GM12878 (cell line): ENCODE measurements around the gene GVQW3. TPM values are rescaled to one million over a fixed set of nuclear protein-coding genes. Genes with fewer than 3 reads are reported as not detected.

Experiments
- ATAC-seq: fragments of 200-7000 bp; cut with Tn5 transposase; 3 replicates; pipeline ENCODE4 v1.9.1; 2020; ENCODE audit warnings: mild to moderate bottlenecking, moderate library complexity
- BruUV-seq: library from RNA; stranded (reverse); fragments of 400-500 nt; replicated peaks from 2 replicates; lab custom pipeline; 2021; lab: Mats Ljungman, UMichigan
- CTCF ChIA-PET: fragments of 300-600 bp; sonication (Branson Sonifier 250); formaldehyde crosslinking; extraction: SDS; loops from one replicate; lab custom pipeline; 2021; ENCODE audit warnings: inconsistent platforms; lab: Yijun Ruan, JAX
- POLR2A ChIA-PET: fragments of 350-600 bp; formaldehyde crosslinking; extraction: SDS; loops from one replicate; lab custom pipeline; 2021; ENCODE audit warnings: inconsistent platforms; lab: Charles Lee
- RAD21 ChIA-PET: fragments of 300-600 bp; sonication (Branson Sonifier 250); formaldehyde crosslinking; loops from one replicate; lab custom pipeline; 2023; ENCODE audit warnings: antibody characterized with exemption; ENCODE audit not compliant: unreplicated experiment; lab: Charles Lee
- SMC1A ChIA-PET: fragments of 300-600 bp; sonication (Branson Sonifier 250); formaldehyde crosslinking; loops from one replicate; lab custom pipeline; 2023; ENCODE audit not compliant: unreplicated experiment, uncharacterized antibody; lab: Charles Lee
- DNase-seq: peaks from one replicate; pipeline ENCODE4 v3.0.0-alpha.2; 2011; ENCODE audit warnings: low read depth, low spot score
- FAIRE-seq: peaks from 3 replicates; lab custom pipeline; 2011; peaks lifted over from hg19 to GRCh38; lab: Jason Lieb, UNC
- H2AFZ ChIP-seq: 2 replicates; pipeline ENCODE4 v1.6.0; 2011; ENCODE audit warnings: low read depth, low read length, control low read depth; ENCODE audit not compliant: control insufficient read depth
- H3K27ac ChIP-seq: 2 replicates; pipeline ENCODE4 v1.5.1; 2011; ENCODE audit warnings: control low read depth; ENCODE audit not compliant: control insufficient read depth, insufficient read depth
- H3K27me3 ChIP-seq, 2 experiments: replicated peaks in 1 of 2; 2 replicates each; pipeline versions ENCODE4 v1.6.0 to v1.6.1; 2011; ENCODE audit warnings: low read length in 1 of 2; ENCODE audit not compliant: control insufficient read depth in 2 of 2, insufficient read depth in 2 of 2
- H3K36me3 ChIP-seq, 2 experiments: 2 replicates each; pipeline ENCODE4 v1.5.1; 2011; ENCODE audit warnings: low read length in 1 of 2; ENCODE audit not compliant: control insufficient read depth in 2 of 2, insufficient read depth in 2 of 2
- H3K4me1 ChIP-seq: 2 replicates; pipeline ENCODE4 v1.6.1; 2011; ENCODE audit warnings: mild to moderate bottlenecking, low read length, moderate library complexity, mixed read lengths; ENCODE audit not compliant: control insufficient read depth, insufficient read depth
- H3K4me2 ChIP-seq: 2 replicates; pipeline ENCODE4 v1.6.0; 2011; ENCODE audit warnings: control low read depth; ENCODE audit not compliant: control insufficient read depth, insufficient read depth
- H3K4me3 ChIP-seq: fragments of 200-600 bp; sonication (generic); 2 replicates; pipeline ENCODE4 v1.5.1; 2016
- H3K79me2 ChIP-seq: 2 replicates; pipeline ENCODE4 v1.6.0; 2011; ENCODE audit warnings: low read length; ENCODE audit not compliant: control insufficient read depth, insufficient read depth
- H3K9ac ChIP-seq: 2 replicates; pipeline ENCODE4 v1.8.0; 2011; ENCODE audit warnings: low read length, control low read depth, mixed read lengths; ENCODE audit not compliant: control insufficient read depth, insufficient read depth
- H3K9me3 ChIP-seq: replicated peaks from 3 replicates; pipeline ENCODE4 v1.5.1; 2011; ENCODE audit warnings: mild to moderate bottlenecking, low read length; ENCODE audit not compliant: control insufficient read depth, insufficient read depth
- H4K20me1 ChIP-seq: 2 replicates; pipeline ENCODE4 v1.6.0; 2011; ENCODE audit not compliant: control insufficient read depth, insufficient read depth
- ATF3 ChIP-seq: IDR thresholded peaks from 2 replicates; pipeline ENCODE4 v1.6.1; 2011; ENCODE audit warnings: low read depth, mild to moderate bottlenecking, low read length, moderate library complexity, borderline replicate concordance; ENCODE audit errors: extremely low read depth
- BHLHE40 ChIP-seq, 2 experiments: fragments of 450-650 bp in 1 of 2; IDR thresholded peaks; 2 replicates each; pipeline ENCODE4 v1.6.1; 2011 to 2017; ENCODE audit warnings: low read depth in 2 of 2, borderline replicate concordance in 1 of 2, improper control_type of control experiment in 1 of 2, low read length in 1 of 2, mild to moderate bottlenecking in 1 of 2
- CBX5 ChIP-seq: sonication (generic); IDR thresholded peaks from 2 replicates; pipeline ENCODE4 v1.6.1; 2016; ENCODE audit warnings: low read depth, moderate library complexity, mild to moderate bottlenecking, inconsistent platforms
- ELK1 ChIP-seq: IDR thresholded peaks from 2 replicates; pipeline ENCODE4 v1.6.1; 2012; ENCODE audit warnings: low read depth, low read length, improper control_type of control experiment
- EZH2 ChIP-seq: IDR thresholded peaks from 2 replicates; pipeline ENCODE4 v1.6.1; 2012; ENCODE audit warnings: low read depth, mild to moderate bottlenecking, control low read depth, inconsistent platforms, low read length, borderline replicate concordance; ENCODE audit not compliant: control insufficient read depth
- HSF1 ChIP-seq: fragments of 150-350 bp; IDR thresholded peaks from 2 replicates; pipeline ENCODE4 v1.6.1; 2014; ENCODE audit warnings: mild to moderate bottlenecking, low read depth, low read length
- IRF4 ChIP-seq: IDR thresholded peaks from 2 replicates; pipeline ENCODE4 v1.6.1; 2011; ENCODE audit warnings: low read depth, low read length
- IRF5 ChIP-seq: fragments of 450-650 bp; IDR thresholded peaks from 2 replicates; pipeline ENCODE4 v1.6.1; 2017; ENCODE audit warnings: borderline replicate concordance
- KDM1A ChIP-seq: fragments of 200-600 bp; sonication (generic); IDR thresholded peaks from 2 replicates; pipeline ENCODE4 v1.6.1; 2016; ENCODE audit warnings: borderline replicate concordance
- LARP7 ChIP-seq: fragments of 450-650 bp; IDR thresholded peaks from 2 replicates; pipeline ENCODE4 v1.6.1; 2017; ENCODE audit warnings: mild to moderate bottlenecking
- NBN ChIP-seq: fragments of 450-650 bp; IDR thresholded peaks from 2 replicates; pipeline ENCODE4 v1.6.1; 2016
- NFYA ChIP-seq: IDR thresholded peaks from 2 replicates; pipeline ENCODE4 v1.6.1; 2011; ENCODE audit warnings: low read depth, mild to moderate bottlenecking, low read length, improper control_type of control experiment, borderline replicate concordance
- NR2F1 ChIP-seq: fragments of 450-650 bp; conservative IDR thresholded peaks from 2 replicates; pipeline ENCODE4 v1.6.1; 2017; ENCODE audit warnings: mild to moderate bottlenecking
- PAX8 ChIP-seq: fragments of 450-650 bp; IDR thresholded peaks from 2 replicates; pipeline ENCODE4 v1.6.1; 2017; ENCODE audit warnings: mild to moderate bottlenecking, moderate library complexity
- RAD21 ChIP-seq: IDR thresholded peaks from 2 replicates; pipeline ENCODE4 v1.6.1; 2011; ENCODE audit warnings: mild to moderate bottlenecking, low read depth, low read length, moderate library complexity; ENCODE audit not compliant: insufficient read depth
- SP1 ChIP-seq: IDR thresholded peaks from one replicate; pipeline ENCODE4 v1.6.1; 2011; ENCODE audit warnings: low read depth, low read length
- TCF12 ChIP-seq: IDR thresholded peaks from 2 replicates; pipeline ENCODE4 v1.6.1; 2011; ENCODE audit warnings: low read depth, mild to moderate bottlenecking, low read length
- ZBTB4 ChIP-seq: fragments of 450-650 bp; formaldehyde crosslinking; IDR thresholded peaks from 2 replicates; pipeline ENCODE4 v1.4.0; 2022; ENCODE audit warnings: mild to moderate bottlenecking, moderate library complexity
- ZNF24 ChIP-seq: fragments of 450-650 bp; IDR thresholded peaks from 2 replicates; pipeline ENCODE4 v1.6.1; 2017; ENCODE audit warnings: antibody characterized with exemption, mild to moderate bottlenecking
- WGBS: methylation state at CpG from one replicate; pipeline ENCODE4 v1.1.6; 2016; ENCODE audit warnings: low lambda C conversion rate; ENCODE audit not compliant: insufficient replicate concordance, insufficient coverage; ENCODE audit errors: missing lambda C conversion rate; 5-methylcytosine and 5-hydroxymethylcytosine counted together
- in situ Hi-C: fragments of 300-500 bp; cut with MboI; formaldehyde crosslinking; loops from 9 replicates; pipeline ENCODE4 v1.14.3; 2018; ENCODE audit warnings: mixed read lengths
- intact Hi-C: fragments of 100-400 bp; cut with micrococcal nuclease; formaldehyde crosslinking; loops from one replicate; pipeline ENCODE4 v1.14.2; 2022; ENCODE audit not compliant: unreplicated experiment
- polyA plus RNA-seq, 11 experiments: library from polyadenylated mRNA; depleted of rRNA in 4 of 11; unstranded in 6 of 11; stranded (reverse) in 5 of 11; fragments of >200 nt; fragmentation: Nextera tagmentation in 4 of 11; fragmentation: Illumina TruSeq in 1 of 11; extraction: Ambion mirVana in 4 of 11; extraction: Trizol in 1 of 11; gene quantifications; 1 replicate in 1 of 11; 2 replicates in 10 of 11; pipeline versions ENCODE4 v1.2.1 to v1.2.3, GENCODE V29; 2011 to 2016; ENCODE audit warnings: inconsistent platforms in 2 of 11, missing spikeins in 2 of 11, low read depth in 1 of 11
- total RNA-seq, 4 experiments: library from RNA; depleted of rRNA in 3 of 4; stranded (reverse); fragments of >200 nt in 3 of 4; fragmentation: Illumina TruSeq in 1 of 4; extraction: Trizol in 1 of 4; gene quantifications; 2 replicates each; pipeline versions ENCODE4 v1.2.1 to v1.2.3, GENCODE V29; 2013 to 2021

Gene GVQW3
- total and polyA plus RNA-seq, 10 of the 15 experiments (the other 5 are each of a cell fraction or from before 2014, with no cell fraction given) = 0.13 to 3.3 (median 1.7) TPM

GRCh38 chr11:76385903-76386302 lies 4.8 kb downstream of the GVQW3 start:
- ATAC-seq = no peak
- intact Hi-C loops = no loop called here
- ChIA-PET POLR2A (no interaction called here), RAD21 (no interaction called here), CTCF (no interaction called here), SMC1A (no interaction called here)
- Histone ChIP-seq H3K79me2 (no peaks in the 10 kb centered on the region), H3K27me3 (no peaks in the 10 kb centered on the region), H3K9me3 (no peaks in the 10 kb centered on the region), H3K9ac (no peak overlapping the region), H3K4me1 (peaks cover 4% of the 10 kb centered on the region; the same call in 1 of the 2 replicates), H3K4me3 (no peak overlapping the region), H3K4me2 (no peak overlapping the region), H3K36me3 (no peaks in the 10 kb centered on the region), H4K20me1 (no peaks in the 10 kb centered on the region), H3K27ac (no peak overlapping the region), H2AFZ (no peak overlapping the region)
- in situ Hi-C loops = no loop called here
- DNase-seq = no peak
- no TSS peak for BruUV-seq
- FAIRE-seq = no peak
- no peak for TF ChIP-seq ELK1
- no peak for TF ChIP-seq ZBTB4 (CRISPR knock-in tag)
- TF ChIP-seq ATF3 = no peak
- no peak for TF ChIP-seq RAD21
- no peak for TF ChIP-seq LARP7
- TF ChIP-seq CBX5 = no peak
- no peak for TF ChIP-seq NFYA
- TF ChIP-seq NBN = no peak
- TF ChIP-seq IRF4 = no peak
- TF ChIP-seq NR2F1 = no peak
- TF ChIP-seq SP1 = no peak
- no peak for TF ChIP-seq TCF12
- no peak for TF ChIP-seq PAX8
- TF ChIP-seq IRF5 = no peak
- no peak for TF ChIP-seq EZH2
- no peak for TF ChIP-seq BHLHE40 (IDR thresholded peaks at IDR 0.05; ENCODE audit: borderline replicate concordance in 1 of 2, low read depth in 2 of 2, low read length in 1 of 2)
- TF ChIP-seq HSF1 = no peak
- TF ChIP-seq KDM1A = no peak
- TF ChIP-seq ZNF24 = no peak
- 88% methylated on average over 5 of the region's 5 CpGs for WGBS
